Peyer's patch (tissue), 4 donors: Measurements from ENCODE around the gene ABCA9.

Source experiments
- POLR2A ChIP-seq, 2 donors: fragments of 450-650 bp; IDR thresholded peaks; one replicate each; pipeline ENCODE4 v1.5.1; 2017; ENCODE audit warnings: antibody characterized with exemption in 2 of 2, mild to moderate bottlenecking in 2 of 2, moderate library complexity in 2 of 2
- TF ChIP-seq, protein P1 (sequence below), 6 experiments: fragments of 450-650 bp in 4 of 6; fragments of 200-600 bp in 2 of 6; sonication (generic) in 1 of 6; IDR thresholded peaks; one replicate each; pipeline ENCODE4 v1.5.1; 2017 to 2019; ENCODE audit warnings: antibody characterized with exemption in 6 of 6, mild to moderate bottlenecking in 3 of 6, moderate library complexity in 1 of 6

GRCh38 chr17:68941761-68942160 lies 119.0 kb downstream of the ABCA9 start:
- TF ChIP-seq POLR2A (IDR thresholded peaks at IDR 0.05), result no peak
- TF ChIP-seq, protein P1, sequence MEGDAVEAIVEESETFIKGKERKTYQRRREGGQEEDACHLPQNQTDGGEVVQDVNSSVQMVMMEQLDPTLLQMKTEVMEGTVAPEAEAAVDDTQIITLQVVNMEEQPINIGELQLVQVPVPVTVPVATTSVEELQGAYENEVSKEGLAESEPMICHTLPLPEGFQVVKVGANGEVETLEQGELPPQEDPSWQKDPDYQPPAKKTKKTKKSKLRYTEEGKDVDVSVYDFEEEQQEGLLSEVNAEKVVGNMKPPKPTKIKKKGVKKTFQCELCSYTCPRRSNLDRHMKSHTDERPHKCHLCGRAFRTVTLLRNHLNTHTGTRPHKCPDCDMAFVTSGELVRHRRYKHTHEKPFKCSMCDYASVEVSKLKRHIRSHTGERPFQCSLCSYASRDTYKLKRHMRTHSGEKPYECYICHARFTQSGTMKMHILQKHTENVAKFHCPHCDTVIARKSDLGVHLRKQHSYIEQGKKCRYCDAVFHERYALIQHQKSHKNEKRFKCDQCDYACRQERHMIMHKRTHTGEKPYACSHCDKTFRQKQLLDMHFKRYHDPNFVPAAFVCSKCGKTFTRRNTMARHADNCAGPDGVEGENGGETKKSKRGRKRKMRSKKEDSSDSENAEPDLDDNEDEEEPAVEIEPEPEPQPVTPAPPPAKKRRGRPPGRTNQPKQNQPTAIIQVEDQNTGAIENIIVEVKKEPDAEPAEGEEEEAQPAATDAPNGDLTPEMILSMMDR (IDR thresholded peaks at IDR 0.05), result no peak
